Sigmoid colon (tissue), 7 donors: ENCODE results near the gene ATP10A. TPM values are rescaled to one million over a fixed set of nuclear protein-coding genes. Genes with fewer than 3 reads are reported as not detected.

ENCODE experiments used
- DNase-seq: peaks from one replicate; pipeline ENCODE4 v3.0.0-alpha.2; 2019
- H3K27ac ChIP-seq, 4 donors: fragments of 200-600 bp; sonication (generic); one replicate each; pipeline ENCODE4 v1.5.1; 2016 to 2019; ENCODE audit warnings: mild to moderate bottlenecking in 1 of 4
- H3K27me3 ChIP-seq, 3 donors: fragments of 200-600 bp; sonication (generic); one replicate each; pipeline ENCODE4 v1.5.1; 2019; ENCODE audit warnings: mild to moderate bottlenecking in 1 of 3
- H3K36me3 ChIP-seq, 4 donors: fragments of 200-600 bp; sonication (generic); one replicate each; pipeline ENCODE4 v1.5.1; 2016 to 2019
- H3K4me1 ChIP-seq, 4 donors: fragments of 200-600 bp; sonication (generic); one replicate each; pipeline ENCODE4 v1.5.1; 2017 to 2019
- H3K4me3 ChIP-seq, 4 donors: fragments of 200-600 bp; sonication (generic); one replicate each; pipeline ENCODE4 v1.5.1; 2017 to 2019; ENCODE audit warnings: mild to moderate bottlenecking in 2 of 4, moderate library complexity in 1 of 4
- H3K9me3 ChIP-seq, 4 donors: fragments of 200-600 bp in 3 of 4; sonication (generic) in 3 of 4; one replicate each; pipeline versions ENCODE4 v1.5.1 to v1.6.1; 2013 to 2019
- CTCF ChIP-seq, 4 experiments: fragments of 450-650 bp in 3 of 4; fragments of 200-600 bp in 1 of 4; IDR thresholded peaks; one replicate each; pipeline ENCODE4 v1.5.1; 2016 to 2019; ENCODE audit warnings: antibody characterized with exemption in 4 of 4, mild to moderate bottlenecking in 3 of 4, moderate library complexity in 2 of 4
- EP300 ChIP-seq, 4 donors: sonication (generic); formaldehyde crosslinking; IDR thresholded peaks; one replicate each; pipeline ENCODE4 v1.6.1; 2017; ENCODE audit warnings: antibody characterized with exemption in 4 of 4
- POLR2A ChIP-seq, 2 donors: fragments of 450-650 bp; IDR thresholded peaks; one replicate each; pipeline ENCODE4 v1.6.1; 2016; ENCODE audit warnings: antibody characterized with exemption in 2 of 2, mild to moderate bottlenecking in 2 of 2, moderate library complexity in 2 of 2
- POLR2AphosphoS5 ChIP-seq, 4 donors: sonication (generic); formaldehyde crosslinking; IDR thresholded peaks; one replicate each; pipeline ENCODE4 v1.6.1; 2017; ENCODE audit warnings: antibody characterized with exemption in 4 of 4
- WGBS, 2 donors: extraction: QIAGEN DNeasy Blood & Tissue Kit; methylation state at CpG; one replicate each; pipeline ENCODE4 v1.1.7; 2013; 5-methylcytosine and 5-hydroxymethylcytosine counted together
- intact Hi-C: fragments of 100-400 bp; cut with DNase I; formaldehyde crosslinking; loops from one replicate; pipeline ENCODE4 v1.15.1; 2023
- polyA plus RNA-seq, 3 donors: library from polyadenylated mRNA; stranded (reverse); fragments of 200-250 nt; gene quantifications; one replicate each; pipeline ENCODE4 v1.2.3, GENCODE V29; 2013
- total RNA-seq, 4 donors: library from RNA; depleted of rRNA; stranded (reverse); fragments of >200 nt; gene quantifications; one replicate each; pipeline ENCODE4 v1.1.0, GENCODE V29; 2016
- donor health status: healthy with polysubstance abuse.
- donor health status: Bipolar disorder and iron deficiency.
- donor health status: healthy.

The ATP10A gene
- total and polyA plus RNA-seq, 7 donors, result 0.23 to 7.7 (median 2.9) TPM

DNA sequence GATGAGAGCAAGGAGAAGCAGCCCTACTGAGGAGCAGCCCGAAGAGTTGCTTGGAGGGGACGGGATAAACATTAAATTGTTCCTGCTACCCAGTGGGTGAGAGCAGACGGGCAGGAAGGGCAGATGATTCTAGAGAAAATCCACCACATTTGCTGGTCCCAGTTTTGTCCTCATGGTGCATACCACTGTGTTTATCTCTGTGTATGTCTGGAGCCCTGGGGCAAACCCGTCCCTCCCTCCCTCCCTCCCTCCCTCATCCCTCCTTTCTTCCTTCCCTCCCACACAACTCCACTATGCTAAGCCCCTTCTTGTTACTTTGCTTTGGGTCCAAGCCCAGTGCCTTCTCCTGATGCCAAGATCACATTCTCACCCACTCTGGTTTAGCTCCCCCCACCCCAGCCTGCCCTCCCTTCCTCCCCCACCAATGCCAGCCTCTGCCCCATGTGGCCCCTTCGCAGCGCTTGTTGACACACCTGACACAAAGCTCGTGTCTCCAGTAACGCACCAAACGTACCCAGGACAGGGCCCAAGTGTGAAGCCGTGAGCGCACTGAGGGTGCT lies 194.8 kb downstream of the ATP10A start:
- 80 to 87% methylated on average over 11 of the region's 11 CpGs for WGBS, 2 donors
- H3K4me1 ChIP-seq, result peaks cover 0 to 33% (median 28%) of the 10 kb centered on the region in 4 donors
- no peaks in the 10 kb centered on the region for H3K27me3 ChIP-seq
- no peak for DNase-seq
- intact Hi-C loops, result no loop called here
- TF ChIP-seq EP300 (IDR thresholded peaks at IDR 0.05), result no peak
- TF ChIP-seq CTCF (IDR thresholded peaks at IDR 0.05), result no peak
- TF ChIP-seq POLR2AphosphoS5 (IDR thresholded peaks at IDR 0.05), result no peak
- no peak for TF ChIP-seq POLR2A (IDR thresholded peaks at IDR 0.05)
- H3K9me3 ChIP-seq, result no peaks in the 10 kb centered on the region
- H3K4me3 ChIP-seq, result no peak overlapping the region
- peak overlapping the region in 2 of 4 donors; percentile 90 to 92 for H3K27ac ChIP-seq
- H3K36me3 ChIP-seq, result no peaks in the 10 kb centered on the region

GRCh38 chr15:25667829-25668228 lies 195.3 kb downstream of the ATP10A start:
- WGBS, 2 donors, result 71 to 83% methylated on average over 13 of the region's 13 CpGs
- Histone ChIP-seq H3K27ac (no peak overlapping the region), H3K4me3 (no peak overlapping the region), H3K36me3 (no peaks in the 10 kb centered on the region), H3K4me1 (peaks cover 0 to 33% (median 28%) of the 10 kb centered on the region in 4 donors), H3K27me3 (no peaks in the 10 kb centered on the region), H3K9me3 (no peaks in the 10 kb centered on the region)
- DNase-seq, result no peak
- TF ChIP-seq CTCF (IDR thresholded peaks at IDR 0.05) (no peak), POLR2AphosphoS5 (IDR thresholded peaks at IDR 0.05) (no peak), POLR2A (IDR thresholded peaks at IDR 0.05) (no peak)
- intact Hi-C loops, result no loop called here

GRCh38 chr15:25665913-25666312 lies 197.2 kb downstream of the ATP10A start:
- Histone ChIP-seq H3K4me3 (no peak overlapping the region), H3K27me3 (no peaks in the 10 kb centered on the region), H3K36me3 (no peaks in the 10 kb centered on the region), H3K9me3 (no peaks in the 10 kb centered on the region), H3K27ac (no peak overlapping the region), H3K4me1 (peaks cover 0 to 18% (median 16%) of the 10 kb centered on the region in 4 donors)
- no peak for DNase-seq
- intact Hi-C loops, result no loop called here
- no peak for TF ChIP-seq POLR2A (IDR thresholded peaks at IDR 0.05)
- TF ChIP-seq POLR2AphosphoS5 (IDR thresholded peaks at IDR 0.05), result no peak
- TF ChIP-seq EP300 (IDR thresholded peaks at IDR 0.05), result no peak
- no peak for TF ChIP-seq CTCF (IDR thresholded peaks at IDR 0.05)
- 72 to 88% methylated on average over 3 of the region's 3 CpGs for WGBS, 2 donors

DNA sequence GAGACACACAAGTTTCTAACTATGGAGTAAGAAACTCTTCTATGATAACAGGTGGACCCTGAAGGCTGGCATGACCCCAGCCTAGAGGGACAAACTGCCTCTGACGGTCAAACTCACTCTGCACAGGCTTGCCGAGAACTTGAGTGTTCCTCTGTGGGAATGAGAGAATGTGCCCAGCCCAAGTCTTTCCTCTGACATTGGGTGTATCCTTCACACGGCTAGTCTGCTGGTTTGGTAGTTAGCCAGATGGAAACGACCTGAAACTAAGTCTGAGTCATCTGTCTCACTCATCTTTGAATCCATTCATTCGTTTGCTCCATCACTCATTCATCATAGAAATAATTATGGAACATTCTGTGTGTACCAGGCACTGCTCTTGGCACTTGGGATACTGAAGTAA lies 198.4 kb downstream of the ATP10A start:
- 57 to 73% methylated on average over 5 of the region's 5 CpGs for WGBS, 2 donors
- intact Hi-C loops, result no loop called here
- Histone ChIP-seq H3K4me3 (no peak overlapping the region), H3K27ac (no peak overlapping the region), H3K36me3 (no peaks in the 10 kb centered on the region), H3K4me1 (peaks cover 0 to 6% (median 5%) of the 10 kb centered on the region in 4 donors), H3K9me3 (no peaks in the 10 kb centered on the region), H3K27me3 (no peaks in the 10 kb centered on the region)
- TF ChIP-seq POLR2A (IDR thresholded peaks at IDR 0.05), result no peak
- TF ChIP-seq POLR2AphosphoS5 (IDR thresholded peaks at IDR 0.05), result no peak
- TF ChIP-seq CTCF (IDR thresholded peaks at IDR 0.05), result no peak
- TF ChIP-seq EP300 (IDR thresholded peaks at IDR 0.05), result no peak
- no peak for DNase-seq

- Histone ChIP-seq H3K4me1 (no peaks in the 10 kb centered on the region), H3K27ac (no peak overlapping the region), H3K4me3 (no peak overlapping the region), H3K9me3 (no peaks in the 10 kb centered on the region), H3K36me3 (no peaks in the 10 kb centered on the region), H3K27me3 (no peaks in the 10 kb centered on the region)
- 72 to 87% methylated on average over 5 of the region's 5 CpGs for WGBS, 2 donors
- TF ChIP-seq POLR2AphosphoS5 (IDR thresholded peaks at IDR 0.05) (no peak), EP300 (IDR thresholded peaks at IDR 0.05) (no peak), CTCF (IDR thresholded peaks at IDR 0.05) (no peak), POLR2A (IDR thresholded peaks at IDR 0.05) (no peak)
- DNase-seq, result no peak
- intact Hi-C loops, result no loop called here
These were observed 199.6 kb downstream of the ATP10A start for GRCh38 chr15:25663515-25663914.
